HepG2 (cell line): ENCODE measurements around the gene TMEM132E. TPM values are rescaled to one million over a fixed set of nuclear protein-coding genes. Genes with fewer than 3 reads are reported as not detected.

ENCODE experiments used
- ATAC-seq: fragments of 200-7000 bp; cut with Tn5 transposase; 3 replicates; pipeline ENCODE4 v1.9.1; 2020; ENCODE audit warnings: mild to moderate bottlenecking, moderate library complexity
- BruUV-seq: library from RNA; stranded (reverse); fragments of 400-500 nt; replicated peaks from 2 replicates; lab custom pipeline; 2021; lab: Mats Ljungman, UMichigan
- CTCF ChIA-PET: fragments of 300-600 bp; formaldehyde crosslinking; extraction: SDS; loops from one replicate; lab custom pipeline; 2021; ENCODE audit warnings: low total read pairs, inconsistent platforms, low intra/inter-chr PET ratio; lab: Yijun Ruan, JAX
- POLR2A ChIA-PET: fragments of 350-600 bp; sonication (Branson Sonifier 250); formaldehyde crosslinking; loops from one replicate; lab custom pipeline; 2020; ENCODE audit warnings: antibody characterized with exemption, inconsistent platforms; lab: Yijun Ruan, JAX
- DNase-seq: peaks from one replicate; pipeline ENCODE4 v3.0.0-alpha.2; 2015; ENCODE audit warnings: low spot score
- FAIRE-seq: peaks from 3 replicates; lab custom pipeline; 2011; peaks lifted over from hg19 to GRCh38; lab: Jason Lieb, UNC
- H2AFZ ChIP-seq: one replicate; pipeline ENCODE4 v1.6.1; 2011; ENCODE audit warnings: low read length, inconsistent platforms
- H3K27ac ChIP-seq: fragments of 300-600 bp; 3 replicates; pipeline ENCODE4 v1.8.0; 2011; ENCODE audit warnings: mixed run types, mild to moderate bottlenecking, mixed read lengths, low read length, inconsistent platforms; ENCODE audit not compliant: insufficient read depth; ENCODE audit errors: extremely low read length
- H3K27me3 ChIP-seq, 2 experiments: fragments of 200-600 bp in 1 of 2; 2 replicates in 1 of 2; 3 replicates in 1 of 2; pipeline versions ENCODE4 v1.6.0 to v1.8.0; 2011; ENCODE audit warnings: low read length in 2 of 2, mild to moderate bottlenecking in 2 of 2, moderate library complexity in 2 of 2, inconsistent platforms in 1 of 2; ENCODE audit not compliant: insufficient read depth in 2 of 2, control insufficient read depth in 1 of 2
- H3K36me3 ChIP-seq, 2 experiments: fragments of 200-600 bp in 1 of 2; replicated peaks in 1 of 2; 2 replicates in 1 of 2; 3 replicates in 1 of 2; pipeline versions ENCODE4 v1.5.1 to v1.8.0; 2011; ENCODE audit warnings: low read length in 2 of 2, inconsistent platforms in 1 of 2; ENCODE audit not compliant: insufficient read depth in 2 of 2, control insufficient read depth in 1 of 2
- H3K4me1 ChIP-seq: 2 replicates; pipeline ENCODE4 v1.5.1; 2012; ENCODE audit warnings: low read length, inconsistent platforms; ENCODE audit not compliant: insufficient read depth
- H3K4me2 ChIP-seq: 2 replicates; pipeline ENCODE4 v1.6.0; 2011; ENCODE audit warnings: low read depth, low read length, inconsistent platforms
- H3K4me3 ChIP-seq, 3 experiments: fragments of 200-600 bp in 1 of 3; sonication (generic), shearing (Covaris generic) in 1 of 3; replicated peaks in 1 of 3; 2 replicates each; pipeline ENCODE4 v1.5.1; 2011 to 2016; ENCODE audit warnings: low read length in 3 of 3, inconsistent platforms in 2 of 3, low read depth in 2 of 3, mild to moderate bottlenecking in 2 of 3, control low read depth in 1 of 3, mixed read lengths in 1 of 3; ENCODE audit not compliant: insufficient read depth in 1 of 3
- H3K79me2 ChIP-seq: one replicate; pipeline ENCODE4 v1.6.1; 2011; ENCODE audit warnings: low read length, inconsistent platforms; ENCODE audit not compliant: insufficient read depth
- H3K9ac ChIP-seq: 2 replicates; pipeline ENCODE4 v1.6.0; 2011; ENCODE audit warnings: mild to moderate bottlenecking, low read depth, low read length, inconsistent platforms; ENCODE audit not compliant: insufficient read depth
- H3K9me3 ChIP-seq: 2 replicates; pipeline ENCODE4 v1.5.1; 2012; ENCODE audit warnings: mild to moderate bottlenecking, low read length
- H4K20me1 ChIP-seq: 2 replicates; pipeline ENCODE4 v1.6.0; 2011; ENCODE audit warnings: inconsistent platforms, mild to moderate bottlenecking, low read length, moderate library complexity; ENCODE audit not compliant: insufficient read depth
- DPF2 ChIP-seq: sonication (generic); formaldehyde crosslinking; IDR thresholded peaks from 2 replicates; pipeline ENCODE4 v1.4.0; 2020; ENCODE audit warnings: mild to moderate bottlenecking, low read depth, missing genetic modification reagents, borderline replicate concordance
- GATAD2A ChIP-seq: IDR thresholded peaks from 2 replicates; pipeline ENCODE4 v1.6.1; 2016
- ISL2 ChIP-seq: sonication (generic); formaldehyde crosslinking; IDR thresholded peaks from 2 replicates; pipeline ENCODE4 v1.5.0; 2020; ENCODE audit warnings: missing genetic modification reagents
- KLF13 ChIP-seq: sonication (generic); formaldehyde crosslinking; IDR thresholded peaks from 2 replicates; pipeline ENCODE4 v1.4.0; 2020; ENCODE audit warnings: mild to moderate bottlenecking, missing genetic modification reagents
- POLR2AphosphoS2 ChIP-seq: IDR thresholded peaks from 2 replicates; pipeline ENCODE4 v1.6.1; 2011; ENCODE audit warnings: low read depth, low read length, improper control_type of control experiment
- SOX13 ChIP-seq, 3 experiments: fragments of 450-650 bp in 1 of 3; sonication (generic) in 1 of 3; formaldehyde crosslinking in 1 of 3; IDR thresholded peaks in 2 of 3; conservative IDR thresholded peaks in 1 of 3; 2 replicates each; pipeline versions ENCODE4 v1.5.0 to v1.6.1; 2016 to 2020; ENCODE audit warnings: antibody characterized with exemption in 1 of 3, mild to moderate bottlenecking in 1 of 3, missing compliant biosample characterization in 1 of 3, missing genetic modification reagents in 1 of 3, moderate library complexity in 1 of 3
- TEAD2 ChIP-seq: sonication (generic); formaldehyde crosslinking; IDR thresholded peaks from 2 replicates; pipeline ENCODE4 v1.9.0; 2021; ENCODE audit warnings: missing genetic modification reagents
- TMF1 ChIP-seq: sonication (generic); formaldehyde crosslinking; IDR thresholded peaks from 2 replicates; pipeline ENCODE4 v1.8.1; 2022; ENCODE audit warnings: low read depth, missing genetic modification reagents
- ZNF121 ChIP-seq: sonication (generic); formaldehyde crosslinking; IDR thresholded peaks from 2 replicates; pipeline ENCODE4 v1.5.0; 2020; ENCODE audit warnings: mild to moderate bottlenecking, missing genetic modification reagents
- ZNF235 ChIP-seq: sonication (generic); formaldehyde crosslinking; IDR thresholded peaks from 2 replicates; pipeline ENCODE4 v1.8.1; 2023; ENCODE audit warnings: mild to moderate bottlenecking, missing genetic modification reagents, borderline replicate concordance
- ZNF337 ChIP-seq: sonication (generic); formaldehyde crosslinking; IDR thresholded peaks from 2 replicates; pipeline ENCODE4 v1.5.1; 2020; ENCODE audit warnings: missing genetic modification reagents, low read depth, mild to moderate bottlenecking, borderline replicate concordance
- ZNF33A ChIP-seq: sonication (generic); formaldehyde crosslinking; IDR thresholded peaks from 2 replicates; pipeline ENCODE4 v1.5.1; 2020; ENCODE audit warnings: missing genetic modification reagents, mild to moderate bottlenecking, moderate library complexity, borderline replicate concordance
- ZNF777 ChIP-seq: sonication (generic); formaldehyde crosslinking; IDR thresholded peaks from 2 replicates; pipeline ENCODE4 v1.4.0; 2020; ENCODE audit warnings: missing genetic modification reagents
- WGBS: methylation state at CpG from one replicate; pipeline ENCODE4 v1.1.6; 2017; ENCODE audit warnings: low lambda C conversion rate; 5-methylcytosine and 5-hydroxymethylcytosine counted together
- in situ Hi-C: cut with HindIII; loops from 2 replicates; pipeline ENCODE4 v1.10.0; 2017; ENCODE audit warnings: low pct_unique_long_range_greater_than_20kb; ENCODE audit not compliant: extremely low pct_ligation_motif_present
- intact Hi-C: fragments of 100-400 bp; cut with micrococcal nuclease; formaldehyde crosslinking; loops from one replicate; pipeline ENCODE4 v1.10.0; 2022; ENCODE audit not compliant: unreplicated experiment
- polyA plus RNA-seq, 8 experiments: library from polyadenylated mRNA; depleted of rRNA in 3 of 8; stranded (reverse) in 7 of 8; unstranded in 1 of 8; fragments of >200 nt; fragmentation: Illumina TruSeq in 4 of 8; extraction: Trizol in 4 of 8; gene quantifications; 2 replicates each; pipeline versions ENCODE4 v1.2.1 to v1.2.3, GENCODE V29; 2011 to 2016; ENCODE audit warnings: low read depth in 4 of 8, missing spikeins in 1 of 8, mixed read lengths in 1 of 8; ENCODE audit not compliant: insufficient read depth in 1 of 8
- total RNA-seq, 5 experiments: library from RNA; depleted of rRNA; stranded (reverse); fragments of >200 nt; fragmentation: Illumina TruSeq; extraction: Trizol; gene quantifications; 2 replicates each; pipeline ENCODE4 v1.2.3, GENCODE V29; 2016; ENCODE audit warnings: low read depth in 1 of 5
- TF ChIP-seq, protein P1 (sequence below): sonication (generic); formaldehyde crosslinking; IDR thresholded peaks from 2 replicates; pipeline ENCODE4 v1.4.0; 2020; ENCODE audit warnings: missing genetic modification reagents; ENCODE audit errors: not compliant biosample characterization

Gene TMEM132E
- total and polyA plus RNA-seq, 2 of the 13 experiments (the other 11 are each of a cell fraction or from before 2014, with no cell fraction given) = not detected

DNA sequence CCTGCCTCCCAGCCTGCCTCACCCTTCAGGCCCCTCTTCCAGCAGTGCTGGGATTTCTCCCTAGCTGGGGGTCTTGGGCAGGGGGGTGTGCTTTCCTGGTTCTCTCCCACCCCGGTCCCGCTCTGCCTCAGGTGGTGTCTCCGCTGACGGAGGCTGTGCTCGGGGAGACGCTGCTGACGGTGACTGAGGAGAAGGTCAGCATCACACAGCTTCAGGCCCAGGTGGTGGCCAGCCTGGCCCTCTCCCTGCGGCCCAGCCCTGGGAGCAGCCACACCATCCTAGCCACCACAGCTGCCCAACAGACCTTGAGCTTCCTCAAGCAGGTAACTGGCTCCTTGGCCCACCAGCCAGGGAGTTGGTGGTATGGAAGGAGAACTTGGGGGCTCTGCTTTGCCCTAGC, 56.5 kb downstream of the TMEM132E start:
- H3K27ac ChIP-seq = no peak overlapping the region
- intact Hi-C loops (no loop called here), in situ Hi-C loops (loop anchor here (5.0 kb wide), 1 partner anchor 214 kb away; no protein-coding TSS in a partner anchor)
- 24% methylated on average over 6 of the region's 8 CpGs for WGBS
- H3K27me3 ChIP-seq = peaks cover 6 to 13% of the 10 kb centered on the region in 2 experiments; a peak in 4 of 5 replicates
- H3K9me3 ChIP-seq = no peaks in the 10 kb centered on the region
- ChIA-PET POLR2A (no interaction called here), CTCF (no interaction called here)
- no peak overlapping the region for H3K4me3 ChIP-seq
- H3K9ac ChIP-seq = no peak overlapping the region
- BruUV-seq = no TSS peak
- no peaks in the 10 kb centered on the region for H4K20me1 ChIP-seq
- H3K36me3 ChIP-seq = no peaks in the 10 kb centered on the region
- no peaks in the 10 kb centered on the region for H3K79me2 ChIP-seq
- H3K4me2 ChIP-seq = no peak overlapping the region
- no peak for FAIRE-seq
- no peak for ATAC-seq
- no peaks in the 10 kb centered on the region for H3K4me1 ChIP-seq
- no peak overlapping the region for H2AFZ ChIP-seq
- no peak for DNase-seq
- TF ChIP-seq ZNF121 (CRISPR knock-in tag) (no peak), KLF13 (CRISPR knock-in tag) (no peak), ZNF337 (no peak), ISL2 (CRISPR knock-in tag) (no peak), GATAD2A (no peak), DPF2 (CRISPR knock-in tag) (no peak), POLR2AphosphoS2 (no peak), SOX13 (IDR thresholded peaks at IDR 0.05) (no peak), SOX13 (CRISPR knock-in tag; conservative IDR thresholded peaks at IDR 0.05 in 1 of 2, IDR thresholded peaks at IDR 0.05 in 1 of 2) (no peak), TEAD2 (no peak), ZNF33A (CRISPR knock-in tag) (no peak), TMF1 (CRISPR knock-in tag) (no peak), ZNF235 (CRISPR knock-in tag) (no peak), ZNF777 (no peak)
- TF ChIP-seq, protein P1, sequence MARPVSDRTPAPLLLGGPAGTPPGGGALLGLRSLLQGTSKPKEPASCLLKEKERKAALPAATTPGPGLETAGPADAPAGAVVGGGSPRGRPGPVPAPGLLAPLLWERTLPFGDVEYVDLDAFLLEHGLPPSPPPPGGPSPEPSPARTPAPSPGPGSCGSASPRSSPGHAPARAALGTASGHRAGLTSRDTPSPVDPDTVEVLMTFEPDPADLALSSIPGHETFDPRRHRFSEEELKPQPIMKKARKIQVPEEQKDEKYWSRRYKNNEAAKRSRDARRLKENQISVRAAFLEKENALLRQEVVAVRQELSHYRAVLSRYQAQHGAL = no peak
